ENCODE results near the gene FBXO30. TPM values are rescaled to one million over a fixed set of nuclear protein-coding genes. Genes with fewer than 3 reads are reported as not detected.

The FBXO30 gene
- total RNA-seq, 4 donors from 2014 or later = 4.8 to 7.4 (median 6.9) TPM

GRCh38 chr6:145763742-145764141 lies 50.9 kb downstream of the FBXO30 start:
- Histone ChIP-seq H3K27ac (no peak overlapping the region), H3K9me3 (no peaks in the 10 kb centered on the region), H3K36me3 (no peaks in the 10 kb centered on the region), H3K27me3 (no peaks in the 10 kb centered on the region), H3K4me3 (no peak overlapping the region), H3K4me1 (no peaks in the 10 kb centered on the region)
- DNase-seq = no peak
- TF ChIP-seq CTCF (IDR thresholded peaks at IDR 0.05) (no peak), POLR2A (IDR thresholded peaks at IDR 0.05) (no peak)

DNA sequence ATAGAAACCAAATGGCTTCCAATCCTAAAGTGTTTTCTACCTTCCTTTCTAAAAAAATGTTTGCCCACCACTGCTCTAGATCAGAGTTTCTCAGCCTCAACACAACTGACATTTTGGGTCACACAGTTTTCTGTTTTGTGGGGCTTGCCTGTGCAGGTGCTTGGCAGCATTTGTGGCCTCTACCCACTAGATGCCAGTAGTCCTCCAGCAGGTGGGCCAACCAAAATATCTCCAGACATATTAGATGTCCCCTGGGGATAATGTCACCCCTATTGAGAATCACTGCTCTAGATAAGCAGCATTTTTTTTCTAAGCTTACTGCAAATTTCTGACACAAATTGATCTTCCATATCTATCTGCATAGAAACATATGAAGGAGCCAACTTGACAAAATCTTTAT lies 53.0 kb downstream of the FBXO30 start:
- no peak overlapping the region for H3K27ac ChIP-seq
- H3K9me3 ChIP-seq = no peaks in the 10 kb centered on the region
- H3K4me3 ChIP-seq = no peak overlapping the region
- DNase-seq = no peak
- H3K36me3 ChIP-seq = no peaks in the 10 kb centered on the region
- no peaks in the 10 kb centered on the region for H3K4me1 ChIP-seq
- H3K27me3 ChIP-seq = no peaks in the 10 kb centered on the region
- TF ChIP-seq CTCF (IDR thresholded peaks at IDR 0.05) (no peak), POLR2A (IDR thresholded peaks at IDR 0.05) (no peak)

GRCh38 chr6:145758113-145758512 lies 56.5 kb downstream of the FBXO30 start:
- Histone ChIP-seq H3K4me3 (no peak overlapping the region), H3K4me1 (no peaks in the 10 kb centered on the region), H3K9me3 (no peaks in the 10 kb centered on the region), H3K27me3 (no peaks in the 10 kb centered on the region), H3K27ac (no peak overlapping the region), H3K36me3 (no peaks in the 10 kb centered on the region)
- no peak for DNase-seq
- TF ChIP-seq CTCF (IDR thresholded peaks at IDR 0.05) (no peak), POLR2A (IDR thresholded peaks at IDR 0.05) (no peak)

- Histone ChIP-seq H3K9me3 (no peaks in the 10 kb centered on the region), H3K4me1 (no peaks in the 10 kb centered on the region), H3K27me3 (no peaks in the 10 kb centered on the region), H3K4me3 (no peak overlapping the region), H3K27ac (no peak overlapping the region), H3K36me3 (no peaks in the 10 kb centered on the region)
- no peak for TF ChIP-seq POLR2A (IDR thresholded peaks at IDR 0.05)
- no peak for TF ChIP-seq CTCF (IDR thresholded peaks at IDR 0.05)
- DNase-seq = no peak
Observed at GRCh38 chr6:145756170-145756662, 58.4 kb downstream of the FBXO30 start.

GRCh38 chr6:145755682-145756081 lies 58.9 kb downstream of the FBXO30 start:
- Histone ChIP-seq H3K27ac (no peak overlapping the region), H3K9me3 (no peaks in the 10 kb centered on the region), H3K4me1 (no peaks in the 10 kb centered on the region), H3K27me3 (no peaks in the 10 kb centered on the region), H3K4me3 (no peak overlapping the region), H3K36me3 (no peaks in the 10 kb centered on the region)
- no peak for DNase-seq
- TF ChIP-seq POLR2A (IDR thresholded peaks at IDR 0.05) = no peak

DNA sequence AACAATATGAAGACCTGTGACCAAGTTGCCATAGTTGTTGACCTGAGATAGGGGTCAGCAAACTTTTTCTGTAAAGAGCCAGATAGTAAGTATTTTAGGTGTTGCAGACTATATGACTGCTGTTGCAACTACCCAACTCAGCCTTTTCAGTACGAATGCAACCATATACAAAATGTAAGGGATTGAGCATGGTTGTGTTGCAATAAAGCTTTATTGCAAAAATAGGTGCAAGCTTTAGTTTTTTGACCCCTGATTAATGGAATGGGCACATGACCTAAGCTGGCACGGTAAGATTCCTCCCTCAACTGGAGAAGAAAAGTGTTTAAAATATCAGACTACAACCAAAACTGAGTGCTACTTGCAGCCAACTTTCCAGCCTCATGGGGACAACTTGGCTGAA lies 62.0 kb downstream of the FBXO30 start:
- Histone ChIP-seq H3K36me3 (no peaks in the 10 kb centered on the region), H3K27me3 (no peaks in the 10 kb centered on the region), H3K9me3 (no peaks in the 10 kb centered on the region), H3K4me3 (no peak overlapping the region), H3K27ac (no peak overlapping the region), H3K4me1 (no peaks in the 10 kb centered on the region)
- no peak for TF ChIP-seq CTCF (IDR thresholded peaks at IDR 0.05)
- TF ChIP-seq POLR2A (IDR thresholded peaks at IDR 0.05) = no peak
- no peak for DNase-seq

All from Peyer's patch (tissue), 4 donors.